ENCODE results near the gene BMP7. TPM values are rescaled to one million over a fixed set of nuclear protein-coding genes. Genes with fewer than 3 reads are reported as not detected.

Gene BMP7
- total and polyA plus RNA-seq, 2 experiments from 2014 or later = 15.9 to 22.8 TPM

- H3K4me1 Mint-ChIP-seq = peaks cover 2% of the 10 kb centered on the region
- no peak overlapping the region for H3K27ac Mint-ChIP-seq
- Histone ChIP-seq H3K9me2 (ENCODE audit: insufficient read depth) (no peaks in the 10 kb centered on the region), H3K27me3 (ENCODE audit: insufficient read depth) (no peaks in the 10 kb centered on the region), H3K4me3 (no peak overlapping the region), H4K20me1 (replicated peaks; ENCODE audit: insufficient read depth) (no peaks in the 10 kb centered on the region), H3K4me2 (no peak overlapping the region), H3F3A (replicated peaks; ENCODE audit: low read depth) (no peaks in the 10 kb centered on the region), H3K79me2 (replicated peaks; ENCODE audit: insufficient read depth) (no peaks in the 10 kb centered on the region), H2AFZ (peak overlapping the region; percentile 14; the same call in 1 of the 2 replicates), H3K36me3 (ENCODE audit: insufficient read depth) (no peaks in the 10 kb centered on the region), H3K4me1 (ENCODE audit: insufficient read depth) (no peaks in the 10 kb centered on the region), H3K27ac (ENCODE audit: low read depth) (no peak overlapping the region)
- peaks cover 6% of the 10 kb centered on the region for H3K27me3 Mint-ChIP-seq (ENCODE audit: insufficient read depth, low read depth, poor library complexity)
- DNase-seq (ENCODE audit: low spot score) (peak; percentile 14), ATAC-seq (no peak)
- H3K36me3 Mint-ChIP-seq (ENCODE audit: low read depth) = no peaks in the 10 kb centered on the region
- H3K9me3 Mint-ChIP-seq = no peaks in the 10 kb centered on the region
- TF ChIP-seq ZNF114 (CRISPR knock-in tag; IDR thresholded peaks at IDR 0.05) = no peak
- peak in 1 of 2 experiments; percentile 22; a peak in 1 of 4 replicates for TF ChIP-seq CTCF (conservative IDR thresholded peaks at IDR 0.05; ENCODE audit: low read depth in 2 of 2)
- TF ChIP-seq POLR2AphosphoS5 (IDR thresholded peaks at IDR 0.05; ENCODE audit: low read depth) = no peak
- TF ChIP-seq REST (IDR thresholded peaks at IDR 0.05; ENCODE audit: unreplicated experiment) = no peak
- no peak for TF ChIP-seq CREB1 (CRISPR knock-in tag; IDR thresholded peaks at IDR 0.05; ENCODE audit: low read depth)
- TF ChIP-seq NANOG (IDR thresholded peaks at IDR 0.05; ENCODE audit: borderline replicate concordance) = no peak
- TF ChIP-seq STAT1 (IDR thresholded peaks at IDR 0.05; ENCODE audit: unreplicated experiment) = no peak
- H3K4me3 Mint-ChIP-seq = no peak overlapping the region
Observed at GRCh38 chr20:57153238-57153905, 113.1 kb downstream of the BMP7 start.

- Mint-ChIP-seq H3K27ac (no peak overlapping the region), H3K36me3 (ENCODE audit: low read depth) (no peaks in the 10 kb centered on the region), H3K4me3 (no peak overlapping the region), H3K27me3 (ENCODE audit: insufficient read depth, low read depth, poor library complexity) (peaks cover 4% of the 10 kb centered on the region), H3K9me3 (no peaks in the 10 kb centered on the region), H3K4me1 (no peaks in the 10 kb centered on the region; the same call in 2 of the 3 replicates)
- no peaks in the 10 kb centered on the region for H3K9me2 ChIP-seq (ENCODE audit: insufficient read depth)
- no peaks in the 10 kb centered on the region for H3K4me1 ChIP-seq (ENCODE audit: insufficient read depth)
- H3K36me3 ChIP-seq (ENCODE audit: insufficient read depth) = no peaks in the 10 kb centered on the region
- TF ChIP-seq NANOG (IDR thresholded peaks at IDR 0.05; ENCODE audit: borderline replicate concordance) (no peak), ZNF331 (CRISPR knock-in tag; IDR thresholded peaks at IDR 0.05; ENCODE audit: low read depth) (no peak), ZNF114 (CRISPR knock-in tag; IDR thresholded peaks at IDR 0.05) (no peak)
- TF ChIP-seq, protein P1, sequence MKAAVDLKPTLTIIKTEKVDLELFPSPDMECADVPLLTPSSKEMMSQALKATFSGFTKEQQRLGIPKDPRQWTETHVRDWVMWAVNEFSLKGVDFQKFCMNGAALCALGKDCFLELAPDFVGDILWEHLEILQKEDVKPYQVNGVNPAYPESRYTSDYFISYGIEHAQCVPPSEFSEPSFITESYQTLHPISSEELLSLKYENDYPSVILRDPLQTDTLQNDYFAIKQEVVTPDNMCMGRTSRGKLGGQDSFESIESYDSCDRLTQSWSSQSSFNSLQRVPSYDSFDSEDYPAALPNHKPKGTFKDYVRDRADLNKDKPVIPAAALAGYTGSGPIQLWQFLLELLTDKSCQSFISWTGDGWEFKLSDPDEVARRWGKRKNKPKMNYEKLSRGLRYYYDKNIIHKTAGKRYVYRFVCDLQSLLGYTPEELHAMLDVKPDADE (IDR thresholded peaks at IDR 0.05) = no peak
- no peaks in the 10 kb centered on the region for H3K79me2 ChIP-seq (replicated peaks; ENCODE audit: insufficient read depth)
- no peaks in the 10 kb centered on the region for H4K20me1 ChIP-seq (replicated peaks; ENCODE audit: insufficient read depth)
- H2AFZ ChIP-seq = no peak overlapping the region
- H3K4me2 ChIP-seq = no peak overlapping the region
- no peaks in the 10 kb centered on the region for H3K27me3 ChIP-seq (ENCODE audit: insufficient read depth)
- H3F3A ChIP-seq (replicated peaks; ENCODE audit: low read depth) = no peaks in the 10 kb centered on the region
- no peak for ATAC-seq
- H3K27ac ChIP-seq (ENCODE audit: low read depth) = no peak overlapping the region
- no peak for DNase-seq (ENCODE audit: low spot score)
- no peak overlapping the region for H3K4me3 ChIP-seq
Observed at GRCh38 chr20:57152557-57152956, 113.9 kb downstream of the BMP7 start.

Data from GM23338 (cell line).